H1 (cell line): ENCODE results near the gene CRLF3. TPM values are rescaled to one million over a fixed set of nuclear protein-coding genes. Genes with fewer than 3 reads are reported as not detected.

Source experiments
- CTCF ChIA-PET: fragments of 300-600 bp; sonication (Branson Sonifier 250); formaldehyde crosslinking; loops from one replicate; lab custom pipeline; 2021; ENCODE audit not compliant: partially characterized antibody; lab: Charles Lee
- POLR2A ChIA-PET: fragments of 300-600 bp; sonication (Branson Sonifier 250); formaldehyde crosslinking; loops from one replicate; lab custom pipeline; 2021; ENCODE audit warnings: inconsistent platforms; ENCODE audit not compliant: partially characterized antibody; lab: Charles Lee
- DNase-seq, 2 experiments: peaks; one replicate each; pipeline versions ENCODE4 v3.0.0 to v3.0.0-alpha.2; 2010 to 2022; ENCODE audit warnings: low spot score in 2 of 2, low read depth in 1 of 2, mixed read lengths in 1 of 2
- FAIRE-seq: peaks from 2 replicates; lab custom pipeline; 2011; peaks lifted over from hg19 to GRCh38; lab: Jason Lieb, UNC
- H2AFZ ChIP-seq: 2 replicates; pipeline ENCODE4 v1.8.1; 2012; ENCODE audit warnings: low read length, inconsistent platforms
- H2AK5ac ChIP-seq: 2 replicates; pipeline ENCODE4 v1.6.1; 2013; ENCODE audit warnings: low read depth, low read length
- H2BK120ac ChIP-seq: replicated peaks from 2 replicates; pipeline ENCODE3; 2013; ENCODE audit warnings: low read depth, low read length, inconsistent platforms
- H2BK12ac ChIP-seq: 2 replicates; pipeline ENCODE4 v1.6.1; 2013; ENCODE audit warnings: low read depth, low read length
- H2BK15ac ChIP-seq: 2 replicates; pipeline ENCODE4 v1.6.1; 2013; ENCODE audit warnings: low read length
- H2BK20ac ChIP-seq: 2 replicates; pipeline ENCODE4 v1.6.1; 2013; ENCODE audit warnings: low read length
- H2BK5ac ChIP-seq: 2 replicates; pipeline ENCODE4 v1.6.1; 2013; ENCODE audit warnings: low read depth, low read length
- H3K14ac ChIP-seq: 2 replicates; pipeline ENCODE4 v1.6.1; 2013; ENCODE audit warnings: inconsistent platforms; ENCODE audit not compliant: insufficient read length
- H3K18ac ChIP-seq: 2 replicates; pipeline ENCODE4 v1.6.1; 2013; ENCODE audit warnings: low read length; ENCODE audit errors: extremely low read depth
- H3K23ac ChIP-seq: 2 replicates; pipeline ENCODE4 v1.6.1; 2013; ENCODE audit warnings: inconsistent platforms; ENCODE audit not compliant: insufficient read length
- H3K23me2 ChIP-seq: 2 replicates; pipeline ENCODE4 v1.6.1; 2013; ENCODE audit warnings: low read depth, low read length
- H3K27ac ChIP-seq: 2 replicates; pipeline ENCODE4 v1.6.1; 2011; ENCODE audit warnings: low read depth, low read length, inconsistent platforms
- H3K27me3 ChIP-seq, 4 experiments: replicated peaks in 1 of 4; 1 replicate in 1 of 4; 2 replicates in 3 of 4; pipeline versions ENCODE4 v1.6.1 to v1.8.1; 2011 to 2013; ENCODE audit warnings: low read length in 3 of 4, mild to moderate bottlenecking in 3 of 4, inconsistent platforms in 2 of 4, mixed read lengths in 2 of 4, moderate library complexity in 1 of 4; ENCODE audit not compliant: control insufficient read depth in 3 of 4, insufficient read depth in 3 of 4; ENCODE audit errors: extremely low read depth in 1 of 4
- H3K36me3 ChIP-seq, 4 experiments: 2 replicates each; pipeline versions ENCODE4 v1.6.1 to v1.8.1; 2011 to 2013; ENCODE audit warnings: mild to moderate bottlenecking in 4 of 4, low read length in 3 of 4, moderate library complexity in 2 of 4, control low read depth in 1 of 4, inconsistent platforms in 1 of 4; ENCODE audit not compliant: insufficient read depth in 4 of 4, control insufficient read depth in 2 of 4
- H3K4ac ChIP-seq: replicated peaks from 2 replicates; pipeline ENCODE3; 2013; ENCODE audit warnings: low read length, low read depth, mixed read lengths, inconsistent platforms; ENCODE audit not compliant: insufficient read length
- H3K4me1 ChIP-seq, 4 experiments: replicated peaks in 1 of 4; 1 replicate in 1 of 4; 2 replicates in 3 of 4; pipeline versions ENCODE4 v1.6.1 to v1.8.1; 2011 to 2013; ENCODE audit warnings: low read length in 3 of 4, inconsistent platforms in 2 of 4, mixed read lengths in 1 of 4; ENCODE audit not compliant: insufficient read depth in 4 of 4, control insufficient read depth in 3 of 4
- H3K4me2 ChIP-seq, 2 experiments: 2 replicates each; pipeline versions ENCODE4 v1.6.1 to v1.8.1; 2011 to 2013; ENCODE audit warnings: low read depth in 2 of 2, low read length in 2 of 2, control low read depth in 1 of 2, inconsistent platforms in 1 of 2, mild to moderate bottlenecking in 1 of 2; ENCODE audit not compliant: insufficient read depth in 1 of 2
- H3K4me3 ChIP-seq, 4 experiments: fragments of 200-600, 300-600 bp in 1 of 4; sonication (generic), shearing (Covaris generic), sonication (Bioruptor Twin) in 1 of 4; 2 replicates each; pipeline versions ENCODE4 v1.5.1 to v1.8.1; 2011 to 2016; ENCODE audit warnings: low read length in 4 of 4, low read depth in 3 of 4, control low read depth in 2 of 4, inconsistent platforms in 2 of 4, mild to moderate bottlenecking in 2 of 4, mixed read lengths in 1 of 4, moderate library complexity in 1 of 4; ENCODE audit not compliant: insufficient read depth in 2 of 4; ENCODE audit errors: extremely low read depth in 1 of 4
- H3K56ac ChIP-seq: replicated peaks from 2 replicates; pipeline ENCODE3; 2013; ENCODE audit warnings: low read depth, mild to moderate bottlenecking, mixed read lengths, low read length, inconsistent platforms; ENCODE audit not compliant: insufficient read length
- H3K79me1 ChIP-seq: 2 replicates; pipeline ENCODE4 v1.6.1; 2013; ENCODE audit warnings: low read depth, low read length, control low read depth
- H3K79me2 ChIP-seq, 2 experiments: 2 replicates each; pipeline versions ENCODE4 v1.6.1 to v1.8.1; 2012 to 2013; ENCODE audit warnings: low read length in 2 of 2, mild to moderate bottlenecking in 2 of 2, inconsistent platforms in 1 of 2; ENCODE audit not compliant: insufficient read depth in 2 of 2, control insufficient read depth in 1 of 2
- H3K9ac ChIP-seq, 4 experiments: replicated peaks in 1 of 4; 1 replicate in 1 of 4; 2 replicates in 3 of 4; pipeline versions ENCODE4 v1.6.1 to v1.8.1; 2011 to 2013; ENCODE audit warnings: low read depth in 3 of 4, low read length in 3 of 4, control low read depth in 2 of 4, mild to moderate bottlenecking in 2 of 4, moderate library complexity in 2 of 4, inconsistent platforms in 1 of 4; ENCODE audit errors: extremely low read depth in 1 of 4
- H3K9me3 ChIP-seq, 2 experiments: 2 replicates each; pipeline versions ENCODE4 v1.6.1 to v1.8.1; 2012 to 2013; ENCODE audit warnings: mild to moderate bottlenecking in 2 of 2, moderate library complexity in 2 of 2, control low read depth in 1 of 2, inconsistent platforms in 1 of 2, low read depth in 1 of 2, low read length in 1 of 2, mixed read lengths in 1 of 2; ENCODE audit not compliant: insufficient read depth in 2 of 2
- H4K20me1 ChIP-seq, 2 experiments: replicated peaks in 1 of 2; 2 replicates each; pipeline versions ENCODE3 to v1.8.1; 2011 to 2013; ENCODE audit warnings: inconsistent platforms in 2 of 2, low read length in 2 of 2, mild to moderate bottlenecking in 1 of 2; ENCODE audit not compliant: insufficient read depth in 2 of 2, control insufficient read depth in 1 of 2
- H4K5ac ChIP-seq: 2 replicates; pipeline ENCODE4 v1.6.1; 2013; ENCODE audit warnings: low read length, low read depth, mixed read lengths, inconsistent platforms; ENCODE audit not compliant: insufficient read length
- H4K8ac ChIP-seq: 2 replicates; pipeline ENCODE4 v1.8.0; 2013; ENCODE audit warnings: mild to moderate bottlenecking, moderate library complexity, low read length, inconsistent platforms; ENCODE audit not compliant: insufficient read depth; ENCODE audit errors: extremely low read depth
- H4K91ac ChIP-seq: replicated peaks from 2 replicates; pipeline ENCODE3; 2013; ENCODE audit warnings: low read length, mixed read lengths, inconsistent platforms; ENCODE audit not compliant: insufficient read length
- CREB1 ChIP-seq: IDR thresholded peaks from 2 replicates; pipeline ENCODE4 v1.6.1; 2012; ENCODE audit warnings: inconsistent platforms
- EGR1 ChIP-seq: IDR thresholded peaks from 2 replicates; pipeline ENCODE4 v1.6.1; 2011; ENCODE audit warnings: low read depth, low read length, borderline replicate concordance
- GTF2F1 ChIP-seq: IDR thresholded peaks from 2 replicates; pipeline ENCODE4 v1.6.1; 2012; ENCODE audit warnings: low read depth, low read length, improper control_type of control experiment, borderline replicate concordance
- JUND ChIP-seq: IDR thresholded peaks from 2 replicates; pipeline ENCODE4 v1.6.1; 2011; ENCODE audit warnings: mild to moderate bottlenecking, improper control_type of control experiment, low read length
- RAD21 ChIP-seq, 2 experiments: IDR thresholded peaks in 1 of 2; conservative IDR thresholded peaks in 1 of 2; 2 replicates each; pipeline ENCODE4 v1.6.1; 2011; ENCODE audit warnings: low read depth in 2 of 2, low read length in 2 of 2, improper control_type of control experiment in 1 of 2, inconsistent platforms in 1 of 2, mild to moderate bottlenecking in 1 of 2, moderate library complexity in 1 of 2
- SAP30 ChIP-seq: fragments of 300-600 bp; sonication (generic); IDR thresholded peaks from 2 replicates; pipeline ENCODE4 v1.7.1; 2012; ENCODE audit warnings: low read length, moderate library complexity, mild to moderate bottlenecking, inconsistent platforms; ENCODE audit not compliant: insufficient read depth, insufficient replicate concordance
- SIN3A ChIP-seq, 2 experiments: IDR thresholded peaks in 1 of 2; conservative IDR thresholded peaks in 1 of 2; 2 replicates each; pipeline ENCODE4 v1.6.1; 2011 to 2012; ENCODE audit warnings: low read length in 2 of 2, improper control_type of control experiment in 1 of 2, low read depth in 1 of 2, mild to moderate bottlenecking in 1 of 2
- SUZ12 ChIP-seq: fragments of 200-600 bp; sonication (generic); IDR thresholded peaks from 2 replicates; pipeline ENCODE4 v1.6.1; 2012; ENCODE audit warnings: mild to moderate bottlenecking, inconsistent platforms, low read length, moderate library complexity, mixed read lengths
- TAF7 ChIP-seq: optimal IDR thresholded peaks from 2 replicates; pipeline ENCODE3; 2011; ENCODE audit warnings: low read depth, mild to moderate bottlenecking, inconsistent platforms, low read length, moderate library complexity, borderline replicate concordance
- USF2 ChIP-seq: IDR thresholded peaks from 2 replicates; pipeline ENCODE4 v1.6.1; 2011; ENCODE audit warnings: low read length, improper control_type of control experiment
- WGBS, 2 experiments: shearing (Covaris generic) in 1 of 2; methylation state at CpG; one replicate each; pipeline versions ENCODE4 v1.1.6 to v1.1.7; 2013 to 2015; ENCODE audit warnings: low lambda C conversion rate in 2 of 2, mixed read lengths in 2 of 2, inconsistent platforms in 1 of 2, low coverage in 1 of 2, missing lambda C conversion rate in 1 of 2; ENCODE audit not compliant: insufficient replicate concordance in 2 of 2, insufficient coverage in 1 of 2, insufficient read length in 1 of 2; ENCODE audit errors: extremely low coverage in 1 of 2, missing lambda C conversion rate in 1 of 2; 5-methylcytosine and 5-hydroxymethylcytosine counted together
- polyA plus RNA-seq, 7 experiments: library from polyadenylated mRNA; depleted of rRNA in 3 of 7; stranded (reverse) in 5 of 7; unstranded in 2 of 7; fragments of >200 nt in 5 of 7; fragments of 200-250 nt in 2 of 7; gene quantifications; 1 replicate in 5 of 7; 2 replicates in 1 of 7; 4 replicates in 1 of 7; pipeline versions ENCODE4 v1.2.1 to v1.2.3, GENCODE V29; 2011 to 2013; ENCODE audit warnings: missing spikeins in 2 of 7, mixed read lengths in 2 of 7
- total RNA-seq: library from RNA; stranded (reverse); fragmentation: NEBNext Ultra II Directional; extraction: Animal tissue kit (Norgen Biotek cat#: 25700); gene quantifications from 2 replicates; pipeline ENCODE4 v1.2.1, GENCODE V29; 2021

The CRLF3 gene
- total and polyA plus RNA-seq, 2 of the 8 experiments (the other 6 are each of a cell fraction or from before 2014, with no cell fraction given): 12.7 to 22.7 TPM

- Histone ChIP-seq H3K27ac (no peak overlapping the region), H3K36me3 (peaks cover 0 to 9% (median under 1%) of the 10 kb centered on the region in 4 experiments; a peak in 6 of 8 replicates), H2BK120ac (no peak overlapping the region), H3K14ac (no peak overlapping the region), H4K8ac (no peak overlapping the region), H3K56ac (no peak overlapping the region), H3K79me2 (peaks cover 0 to 49% of the 10 kb centered on the region in 2 experiments; a peak in 2 of 4 replicates), H3K27me3 (no peaks in the 10 kb centered on the region), H3K9ac (no peak overlapping the region), H2BK20ac (no peak overlapping the region), H2AK5ac (no peak overlapping the region), H4K20me1 (peaks cover 0 to 3% of the 10 kb centered on the region in 2 experiments), H3K4me2 (no peak overlapping the region), H2BK15ac (no peak overlapping the region), H4K91ac (no peak overlapping the region), H3K4ac (no peak overlapping the region), H3K18ac (no peak overlapping the region), H3K23ac (no peak overlapping the region), H2BK5ac (no peak overlapping the region), H4K5ac (no peak overlapping the region), H3K23me2 (no peaks in the 10 kb centered on the region), H2AFZ (no peak overlapping the region), H3K4me3 (no peak overlapping the region), H3K9me3 (no peaks in the 10 kb centered on the region), H2BK12ac (no peak overlapping the region), H3K4me1 (peaks cover 0 to 2% (median under 1%) of the 10 kb centered on the region in 4 experiments; a peak in 1 of 7 replicates), H3K79me1 (no peaks in the 10 kb centered on the region; the same call in 1 of the 2 replicates)
- WGBS, 2 experiments: 89% methylated on average over 9 of the region's 9 CpGs; no CpG with 5 or more reads in 1 of the 2 experiments
- POLR2A ChIA-PET: interaction anchor here (0.7 kb wide), 1 partner anchor 10 kb away, joined by 3 read pairs; no protein-coding TSS in a partner anchor
- DNase-seq (no peak), FAIRE-seq (no peak)
- CTCF ChIA-PET: interaction anchor here (0.6 to 1.3 kb wide), 2 partner anchors 15 to 18 kb away, joined by 3 read pairs; partner anchors contain the start of gene CRLF3
- no peak for TF ChIP-seq EGR1
- no peak for TF ChIP-seq SUZ12
- no peak for TF ChIP-seq RAD21 (IDR thresholded peaks at IDR 0.05 in 1 of 2, conservative IDR thresholded peaks at IDR 0.05 in 1 of 2; ENCODE audit: low read depth in 2 of 2, low read length in 2 of 2)
- no peak for TF ChIP-seq TAF7
- TF ChIP-seq USF2: no peak
- no peak for TF ChIP-seq SAP30
- no peak for TF ChIP-seq SIN3A (conservative IDR thresholded peaks at IDR 0.05 in 1 of 2, IDR thresholded peaks at IDR 0.05 in 1 of 2; ENCODE audit: low read depth in 1 of 2, low read length in 2 of 2)
- TF ChIP-seq CREB1: no peak
- TF ChIP-seq JUND: no peak
- no peak for TF ChIP-seq GTF2F1
Measured at GRCh38 chr17:30808785-30809286, 15.7 kb downstream of the CRLF3 start.
